Stimulated activated CD4-positive, alpha-beta T cell treated with anti-CD3 and anti-CD28 coated beads, Interleukin-1b, Interleukin-23, amount 100 ng/mL, for 1 hour (primary cell): ENCODE results near the gene MAP3K20.
"Not testable (repeated sequence)": the region's sequence is repeated elsewhere in the genome, so short reads cannot be mapped to it uniquely, and the experiment has no call there.

ENCODE experiments used
- DNase-seq, 2 donors: peaks; one replicate each; pipeline ENCODE4 v3.0.0-alpha.2; 2020; ENCODE audit warnings: low read depth in 2 of 2

The MAP3K20 gene

DNA sequence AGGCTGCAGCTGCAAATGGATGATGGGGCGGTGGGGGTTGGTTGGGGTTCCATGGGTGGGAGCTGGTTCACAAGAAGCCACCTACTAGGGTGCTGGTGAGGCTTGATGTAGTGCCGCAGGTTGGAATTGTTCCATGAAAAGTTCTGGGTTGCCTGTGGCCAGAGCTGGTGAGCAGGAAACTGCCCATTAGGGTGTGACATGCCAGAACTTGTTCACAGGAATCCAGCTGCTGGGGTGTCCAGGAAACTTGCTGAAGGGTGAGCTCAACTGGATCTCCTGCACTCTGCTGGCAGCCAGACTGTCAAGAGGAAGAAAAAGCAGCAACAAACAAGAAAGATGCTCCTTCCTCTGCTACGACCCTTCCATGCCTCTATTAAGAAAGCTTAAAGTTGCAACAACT lies 48.8 kb downstream of the MAP3K20 start:
- DNase-seq = no peak

DNA sequence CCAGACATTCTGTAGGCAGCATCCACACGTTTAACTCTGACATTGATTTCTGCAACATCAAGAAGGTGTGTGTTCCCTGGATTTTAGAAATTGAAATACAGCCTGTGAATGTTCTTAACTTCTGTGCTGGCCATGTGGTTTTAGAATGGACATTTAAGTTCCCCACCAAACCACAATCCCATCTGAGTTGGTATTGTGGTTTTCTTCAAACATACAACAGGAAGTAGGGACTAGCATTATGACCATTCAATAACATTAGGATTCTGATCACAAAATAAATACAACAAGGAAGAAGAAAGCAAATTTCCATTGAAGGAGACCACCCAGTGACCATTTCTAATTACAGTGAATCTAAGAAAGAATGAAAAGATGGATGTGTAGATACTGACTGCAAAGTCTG lies 51.2 kb downstream of the MAP3K20 start:
- no peak for DNase-seq

GRCh38 chr2:173128132-173128531 lies 52.5 kb downstream of the MAP3K20 start:
- not testable (repeated sequence) for DNase-seq

GRCh38 chr2:173130496-173131465 lies 55.1 kb downstream of the MAP3K20 start:
- DNase-seq = no peak

DNA sequence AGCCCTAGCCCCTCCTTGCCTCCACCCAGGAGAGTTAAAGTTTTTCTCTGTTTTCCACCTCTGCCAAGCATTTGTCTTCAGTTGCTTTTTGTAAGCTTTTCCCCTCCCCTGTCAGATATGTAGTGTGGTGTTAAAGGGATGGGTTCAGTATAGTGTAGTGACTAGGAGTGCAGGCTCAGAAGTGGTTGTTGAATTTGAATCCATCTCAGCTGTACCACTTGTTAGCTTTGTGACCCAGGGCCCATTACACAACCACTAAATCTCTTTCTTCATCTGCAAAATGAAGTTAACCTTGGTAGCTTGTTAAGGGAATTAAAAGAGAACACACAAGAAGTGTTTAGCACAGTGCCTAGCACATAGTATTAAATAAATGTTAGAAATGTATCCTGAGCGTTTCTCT lies 56.9 kb downstream of the MAP3K20 start:
- DNase-seq = no peak

DNA sequence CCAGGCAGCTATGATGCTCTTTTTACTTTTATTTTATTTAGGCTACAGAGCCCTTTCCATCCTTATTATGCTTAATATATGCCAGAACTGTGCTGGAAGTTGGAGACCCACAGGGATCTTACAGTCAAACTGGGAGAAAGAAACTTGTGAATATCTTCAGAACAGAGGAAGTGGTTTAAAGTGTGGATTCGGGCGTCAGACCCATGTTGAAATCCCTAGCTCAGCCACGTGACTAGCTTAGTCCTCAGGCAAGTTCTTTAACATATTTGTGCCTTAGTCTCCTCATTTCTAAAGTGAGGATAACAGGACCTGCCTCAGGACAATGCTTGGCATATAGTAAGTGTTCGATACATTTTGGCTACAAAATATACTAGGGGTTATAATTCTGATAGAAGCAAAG lies 59.1 kb downstream of the MAP3K20 start:
- DNase-seq = no peak

DNA sequence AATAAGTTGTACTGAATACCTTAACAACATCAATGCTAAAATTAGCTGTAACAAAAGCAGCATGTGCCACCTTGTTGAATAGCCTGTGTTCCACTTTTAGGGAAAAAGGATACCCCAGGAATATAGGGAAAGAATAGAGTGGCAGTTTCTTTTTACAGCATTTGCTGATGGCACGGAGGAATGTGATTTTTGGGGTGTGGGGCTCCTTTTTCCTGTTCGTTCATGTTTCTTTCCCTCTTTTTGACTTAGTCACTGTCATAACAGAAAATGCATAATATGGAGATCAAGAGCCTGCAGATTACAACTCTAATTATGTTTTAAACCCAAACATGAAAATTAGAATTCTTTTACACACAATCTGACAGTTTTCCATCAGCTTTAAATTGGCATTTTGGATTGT lies 60.4 kb downstream of the MAP3K20 start:
- DNase-seq = no peak

- DNase-seq = no peak
These were observed 61.0 kb downstream of the MAP3K20 start for GRCh38 chr2:173136599-173136998.

GRCh38 chr2:173137610-173138009 lies 62.0 kb downstream of the MAP3K20 start:
- no peak for DNase-seq

DNA sequence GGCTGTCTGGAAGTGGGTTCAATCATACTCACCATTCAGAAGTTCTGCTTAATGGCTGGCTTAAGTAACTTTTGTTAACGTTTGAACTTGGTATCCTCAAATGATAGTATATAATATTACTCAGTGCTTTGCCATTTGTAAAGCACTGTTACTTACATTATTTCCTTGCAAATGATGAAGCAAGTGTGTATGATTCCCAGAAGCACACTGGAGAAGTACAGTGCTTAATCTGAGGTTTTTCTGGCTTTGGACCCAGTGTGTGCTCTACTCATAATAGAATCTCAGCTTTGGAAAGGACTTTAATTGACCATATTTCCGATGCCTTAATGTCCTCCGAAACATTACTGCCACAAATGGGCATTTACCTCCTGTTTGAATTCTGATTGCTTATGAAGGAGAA lies 63.3 kb downstream of the MAP3K20 start:
- DNase-seq = no peak

GRCh38 chr2:173141666-173142065 lies 66.0 kb downstream of the MAP3K20 start:
- DNase-seq = no peak

DNA sequence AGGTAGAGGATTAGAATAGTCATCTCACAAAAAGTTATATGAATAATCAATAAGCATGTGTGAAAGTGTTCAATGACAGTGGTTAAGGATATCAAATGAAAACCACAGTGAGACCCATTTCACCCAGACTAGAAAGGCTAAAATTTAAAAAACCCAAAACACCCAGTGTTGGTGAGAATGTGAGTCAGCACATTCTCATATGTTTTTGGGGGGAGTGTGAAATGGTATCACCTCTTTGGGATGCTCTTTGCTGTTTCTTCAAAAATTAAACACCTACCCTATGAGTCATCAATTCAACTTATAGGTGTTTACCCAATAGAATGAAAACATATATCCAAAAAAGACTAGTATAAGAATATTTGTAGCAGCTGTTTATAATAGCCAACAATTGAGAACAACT lies 69.8 kb downstream of the MAP3K20 start:
- DNase-seq = no peak

GRCh38 chr2:173146590-173146989 lies 70.9 kb downstream of the MAP3K20 start:
- no peak for DNase-seq

GRCh38 chr2:173148520-173148919 lies 72.9 kb downstream of the MAP3K20 start:
- DNase-seq = no peak

GRCh38 chr2:173149491-173149890 lies 73.8 kb downstream of the MAP3K20 start:
- DNase-seq = no peak

DNA sequence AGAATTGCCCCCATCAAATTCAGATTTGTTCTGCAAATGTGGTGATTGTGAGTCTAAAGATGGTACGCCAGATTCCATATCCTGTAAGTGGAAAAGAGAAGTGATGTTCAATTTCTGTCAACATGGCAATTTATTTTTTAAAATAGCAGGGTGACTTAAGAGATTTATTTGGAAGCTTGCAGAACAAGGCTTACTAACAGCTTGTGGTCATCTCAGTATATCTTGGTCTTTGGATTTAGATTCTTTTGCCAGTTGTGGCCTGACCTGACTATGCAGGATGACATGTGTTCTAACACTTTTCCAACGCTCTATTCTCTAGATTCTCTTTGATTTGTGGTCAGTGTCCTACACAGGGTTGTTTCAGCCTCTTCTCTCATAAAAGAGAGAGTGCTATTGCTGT lies 74.4 kb downstream of the MAP3K20 start:
- DNase-seq = no peak

- no peak for DNase-seq
These were observed 75.3 kb downstream of the MAP3K20 start for GRCh38 chr2:173150963-173151362.

DNA sequence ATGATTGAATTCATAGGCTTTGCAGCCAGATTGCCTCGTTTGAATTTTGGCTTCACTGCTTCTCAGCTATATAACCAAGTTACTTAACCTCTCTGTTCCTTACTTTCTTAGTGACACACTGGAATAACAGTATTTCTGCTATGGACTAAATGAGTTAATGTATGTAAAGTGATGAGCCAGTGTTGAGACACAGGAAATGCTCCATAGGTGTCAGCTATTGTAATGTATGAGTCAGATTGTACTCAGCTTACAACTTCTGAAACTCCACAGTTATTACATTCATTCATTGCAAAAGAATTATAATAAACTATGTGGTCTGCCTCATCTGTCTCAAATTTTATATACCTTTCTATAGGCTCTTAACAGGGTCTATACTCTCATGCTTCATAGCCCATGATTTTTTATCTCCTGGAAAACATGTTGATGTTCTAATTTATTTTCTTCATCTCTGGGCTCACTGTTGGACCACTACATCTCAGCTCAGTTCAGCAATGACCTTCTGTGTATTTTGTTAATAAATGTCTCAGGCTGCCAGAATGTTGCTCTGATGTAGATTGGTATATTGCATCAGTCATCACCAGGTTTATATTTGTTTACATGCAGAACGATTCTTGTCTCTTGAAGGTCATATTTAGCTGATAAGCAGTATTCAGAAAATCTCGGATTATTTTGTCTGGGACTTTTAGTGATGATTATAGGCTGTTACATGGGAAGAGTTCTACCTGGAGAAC lies 76.2 kb downstream of the MAP3K20 start:
- no peak for DNase-seq

DNA sequence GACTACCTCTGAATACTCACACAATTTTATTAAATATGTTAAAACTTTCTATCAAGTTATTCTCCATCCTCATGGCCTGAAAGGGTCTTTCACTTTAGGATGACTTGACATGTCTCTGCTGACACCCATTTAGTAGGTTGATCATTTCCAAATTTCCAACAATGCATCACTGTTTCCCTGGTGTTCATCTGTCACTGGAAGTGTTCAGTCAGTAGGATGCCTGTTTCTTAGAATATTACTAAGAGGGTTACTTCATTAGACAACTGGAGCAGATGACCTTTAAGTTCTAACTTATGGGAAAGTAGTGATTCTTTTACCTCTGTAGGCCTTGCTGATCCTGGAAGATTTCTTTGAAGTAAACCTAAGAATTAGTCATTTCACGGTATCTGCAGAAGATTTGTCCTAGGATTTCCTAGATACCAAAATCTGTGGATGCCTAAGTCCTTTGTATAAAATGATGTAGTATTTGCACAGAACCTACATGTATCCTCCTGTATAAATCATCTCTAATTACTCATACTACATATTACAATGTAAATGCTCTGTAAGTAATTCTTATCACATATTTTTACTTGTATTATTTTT lies 77.7 kb downstream of the MAP3K20 start:
- DNase-seq = no peak

DNA sequence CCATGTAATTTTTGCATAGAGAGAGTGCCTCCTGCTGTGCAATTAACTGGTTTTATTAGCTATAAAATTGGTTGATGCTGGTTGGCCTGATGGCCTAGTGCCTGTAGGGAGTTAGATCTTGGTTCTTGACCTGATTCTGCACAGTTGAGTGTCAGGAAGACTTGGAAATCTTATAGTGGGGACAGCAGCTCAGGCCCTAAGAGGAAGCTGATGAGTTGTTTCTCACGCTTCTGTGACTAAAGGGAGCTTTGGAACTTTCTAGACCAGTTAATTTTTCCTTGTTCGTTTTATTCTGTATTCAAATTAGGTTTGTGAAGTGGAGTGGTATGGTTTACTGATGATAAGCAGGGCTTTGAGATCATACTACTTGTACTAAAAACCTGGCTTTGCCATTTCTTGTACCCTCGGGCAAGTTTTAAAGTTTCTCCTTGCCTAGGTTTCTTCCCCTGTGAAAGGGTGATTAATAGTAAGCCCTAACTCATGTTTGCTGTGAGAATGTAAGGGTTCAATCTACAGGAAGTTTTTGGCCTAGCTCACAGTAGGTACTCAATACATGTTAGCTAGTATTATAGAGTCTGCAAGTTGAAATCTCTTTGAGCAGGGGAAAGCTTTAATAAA lies 82.1 kb downstream of the MAP3K20 start:
- no peak for DNase-seq

DNA sequence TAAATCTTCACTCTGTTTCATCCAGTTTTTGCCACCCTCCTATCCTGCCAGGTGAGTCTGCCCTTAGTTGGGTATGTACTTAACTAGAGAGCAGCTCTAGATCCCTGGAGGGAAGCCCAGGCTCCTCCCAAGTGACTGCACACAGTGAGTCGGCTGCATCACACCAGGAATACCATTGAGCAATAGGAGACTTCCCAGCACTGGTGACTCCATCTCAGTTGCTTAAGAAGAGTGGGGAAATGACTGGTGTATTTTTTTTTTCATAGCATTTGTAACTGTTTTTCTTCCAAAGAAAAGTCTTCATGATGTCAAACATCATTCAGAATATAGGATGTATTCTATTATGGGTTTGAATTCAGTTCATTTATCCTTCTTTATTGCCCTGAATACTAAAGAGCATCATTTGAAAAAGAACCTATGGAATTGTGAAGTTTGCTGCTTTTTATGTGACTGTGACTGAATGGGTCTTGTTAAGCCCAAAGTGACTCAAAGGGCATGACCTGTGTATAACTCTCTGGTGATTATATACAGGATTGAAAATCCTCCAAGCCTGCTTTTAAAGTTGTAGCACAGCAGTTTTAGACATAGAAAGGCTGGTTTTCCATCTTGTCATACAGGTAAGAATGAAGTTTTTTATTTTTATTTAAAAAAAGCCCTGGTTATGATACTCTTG lies 84.3 kb downstream of the MAP3K20 start:
- no peak for DNase-seq

- no peak for DNase-seq
These were observed 85.0 kb downstream of the MAP3K20 start for GRCh38 chr2:173160618-173161017.
